ENCODE measurements around the gene RDH8.

RDH8 gene

DNA sequence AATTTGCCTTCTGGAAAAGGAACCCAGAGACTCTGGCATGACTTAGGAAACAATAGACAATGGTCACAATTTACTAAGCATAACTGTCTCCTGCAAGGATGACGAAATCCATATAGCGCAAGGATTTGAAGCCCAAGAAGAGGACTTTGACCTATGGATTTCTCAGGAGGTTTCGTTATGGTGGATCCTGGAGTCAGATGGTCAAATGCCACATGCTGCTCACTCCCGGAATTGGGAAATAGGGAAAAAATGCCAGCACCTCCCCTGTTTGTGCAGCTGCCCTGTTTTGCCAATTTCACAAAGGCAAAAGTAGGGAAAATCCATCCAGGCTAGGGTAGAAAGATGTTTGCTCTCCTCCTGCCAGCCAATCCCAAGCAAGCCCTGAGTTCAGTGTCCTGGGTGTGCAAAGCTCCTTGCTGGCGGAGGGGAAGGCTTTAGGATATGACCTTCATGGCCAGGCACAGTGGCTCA lies 23.4 kb downstream of the RDH8 start:
- no peak for DNase-seq (ENCODE audit: low spot score)

DNA sequence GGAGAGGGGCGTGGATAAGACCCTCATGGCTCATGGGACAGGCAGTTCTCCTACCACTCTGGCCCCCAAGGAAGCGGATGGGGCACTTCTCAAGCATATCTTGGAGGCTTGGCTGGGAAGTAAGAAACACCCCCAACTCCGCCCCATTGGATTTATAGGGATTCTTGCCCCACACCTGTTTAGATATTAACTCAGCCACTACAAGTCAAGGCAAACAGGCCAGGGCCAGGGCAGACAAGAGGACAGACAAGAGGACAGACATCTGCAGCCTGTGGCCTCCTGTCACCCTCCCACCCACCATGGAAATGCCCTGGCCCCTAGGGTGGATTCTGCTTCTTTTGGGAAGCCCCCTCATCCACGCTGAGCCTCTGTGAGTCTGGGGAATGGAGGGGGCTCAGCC lies 24.1 kb downstream of the RDH8 start:
- no peak for DNase-seq (ENCODE audit: low spot score)

DNA sequence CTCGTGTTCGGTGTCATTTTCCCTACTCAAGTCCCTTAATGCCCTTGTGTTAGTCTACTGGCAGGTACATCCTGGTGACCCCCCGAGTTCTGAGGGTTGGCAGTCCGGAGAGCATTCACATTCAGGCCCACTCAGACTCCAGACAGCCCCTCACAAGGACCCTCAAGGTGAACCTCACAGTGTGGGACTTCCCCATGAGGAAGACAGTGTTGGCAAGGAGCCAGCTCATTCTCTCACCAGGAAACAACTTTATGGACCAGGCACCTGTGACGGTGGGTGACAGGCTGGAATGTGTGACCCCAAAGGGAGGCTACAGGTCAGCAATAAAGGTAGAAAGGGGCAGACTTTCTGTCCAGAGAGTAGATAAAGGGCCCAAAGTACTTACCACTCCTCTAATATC lies 24.5 kb downstream of the RDH8 start:
- no peak for DNase-seq (ENCODE audit: low spot score)

DNA sequence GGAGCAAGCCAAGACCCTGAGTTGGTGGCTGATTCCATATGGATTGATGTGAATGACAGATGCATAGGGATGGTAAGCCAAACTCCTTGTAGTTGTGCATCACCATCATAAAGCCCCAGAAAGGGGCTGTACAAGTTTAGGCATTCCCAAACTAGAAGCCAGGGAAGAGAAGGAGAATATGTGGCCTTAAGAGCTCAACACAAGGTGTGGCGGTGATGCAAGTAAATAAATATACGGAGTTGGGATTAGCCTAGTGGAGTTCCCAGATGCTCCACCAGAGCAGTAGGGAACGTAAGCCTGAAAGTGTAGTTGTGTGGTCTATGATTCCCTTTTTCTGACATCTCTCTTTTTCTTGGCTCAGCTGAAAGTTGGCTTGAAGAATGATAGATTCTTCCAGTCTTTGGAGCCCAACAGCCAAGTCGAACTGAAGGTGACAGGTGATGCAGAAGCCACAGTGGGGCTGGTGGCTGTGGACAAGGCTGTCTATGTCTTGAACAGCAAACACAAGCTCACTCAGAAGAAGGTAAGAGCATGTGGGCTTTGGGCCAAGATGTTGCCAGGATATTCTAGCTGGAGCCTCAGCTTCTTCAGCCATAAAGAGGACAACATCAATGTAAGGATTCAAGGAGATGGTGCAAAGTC lies 30.1 kb downstream of the RDH8 start:
- no peak for DNase-seq (ENCODE audit: low spot score)

DNA sequence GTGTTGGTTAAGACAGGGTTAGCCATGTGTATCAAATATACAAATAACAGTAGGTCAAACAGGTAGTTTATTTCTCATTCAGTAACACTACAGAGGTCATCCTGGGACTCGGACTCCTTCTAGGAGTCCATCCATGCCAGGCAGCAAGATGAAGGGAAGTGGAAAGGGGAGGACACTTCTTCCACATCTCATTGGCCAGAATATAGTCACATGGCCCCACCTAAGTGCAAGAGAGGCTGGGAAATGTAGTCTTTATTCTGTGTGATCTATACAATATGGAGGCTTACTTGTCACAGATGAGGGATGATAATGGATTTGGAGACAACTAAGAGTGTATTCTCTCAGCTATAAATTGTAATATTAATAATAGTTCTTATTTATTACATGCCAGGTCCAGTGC lies 31.1 kb downstream of the RDH8 start:
- DNase-seq (ENCODE audit: low spot score) = no peak

DNA sequence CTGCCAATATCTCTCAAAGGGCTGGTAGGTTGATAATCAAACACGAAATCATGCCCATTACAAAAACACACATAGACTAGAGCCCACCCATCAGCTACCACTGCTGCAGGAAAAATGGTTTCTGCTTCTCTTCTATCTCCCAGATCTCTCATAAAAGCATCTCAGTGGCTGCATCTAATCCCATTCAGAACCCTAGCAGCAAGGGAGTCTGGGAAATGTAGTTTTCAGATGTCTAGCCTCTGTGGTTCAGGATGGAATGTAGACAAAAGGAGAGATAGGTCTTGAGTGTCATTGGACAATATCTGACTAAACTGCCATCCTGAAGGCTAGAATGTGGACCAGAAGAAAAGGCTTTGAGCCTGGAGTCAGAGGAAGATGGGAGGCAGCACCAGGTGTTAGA lies 32.1 kb downstream of the RDH8 start:
- DNase-seq (ENCODE audit: low spot score) = no peak

DNA sequence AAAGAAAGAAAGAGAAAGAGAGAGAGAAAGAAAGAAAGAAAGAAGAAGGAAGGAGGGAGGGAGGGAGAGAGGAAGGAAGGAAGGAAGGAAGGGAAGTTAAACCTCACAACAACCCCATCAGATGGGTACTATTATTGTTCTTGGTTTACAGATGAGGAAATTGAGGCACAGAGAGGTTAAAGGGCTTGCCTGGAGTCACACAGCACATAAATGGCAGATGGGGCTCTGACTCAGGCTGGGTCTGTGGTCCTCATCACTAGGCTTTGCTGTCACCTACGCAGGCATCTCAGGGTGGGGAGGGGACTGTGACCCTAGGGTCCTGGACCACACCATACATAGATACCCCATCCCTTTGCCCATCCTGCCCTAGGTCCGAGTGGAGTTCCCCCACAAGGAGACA lies 36.3 kb downstream of the RDH8 start:
- DNase-seq (ENCODE audit: low spot score) = no peak

DNA sequence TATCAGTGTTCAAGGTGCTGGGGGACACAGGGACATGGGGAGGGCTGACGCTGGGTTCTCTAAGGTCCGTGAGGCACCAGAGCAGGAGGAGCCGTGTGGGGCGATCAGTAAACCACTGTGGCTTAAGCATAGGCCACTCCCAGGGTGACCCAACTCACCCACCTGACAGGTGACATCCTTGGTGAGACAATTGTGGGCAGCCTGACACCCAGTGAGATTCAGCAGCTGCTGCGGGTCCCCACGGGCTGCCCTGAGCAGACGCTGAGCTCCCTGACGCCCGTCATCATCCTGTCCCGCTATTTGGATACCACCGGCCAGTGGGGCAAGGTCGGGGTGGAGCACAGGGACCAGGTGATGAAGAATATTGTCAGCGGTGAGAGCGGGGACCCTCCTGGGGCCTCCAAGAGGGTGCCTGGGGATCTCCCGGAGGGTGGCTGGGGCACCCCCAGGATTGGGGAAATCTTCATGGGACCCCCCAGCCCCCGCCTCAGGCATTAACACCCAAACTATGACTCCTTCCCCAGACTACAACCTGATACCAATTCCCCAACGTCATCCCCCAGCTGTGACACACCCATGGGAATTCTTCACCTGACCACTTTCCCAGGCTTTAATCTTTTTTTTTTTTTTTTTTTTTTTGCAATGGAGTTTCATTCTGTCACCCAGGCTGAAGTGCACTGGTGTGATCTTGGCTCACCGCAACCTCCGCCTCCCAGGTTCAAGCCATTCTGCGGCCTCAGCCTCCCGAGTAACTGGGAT lies 39.5 kb downstream of the RDH8 start:
- no peak for DNase-seq (ENCODE audit: low spot score)

DNA sequence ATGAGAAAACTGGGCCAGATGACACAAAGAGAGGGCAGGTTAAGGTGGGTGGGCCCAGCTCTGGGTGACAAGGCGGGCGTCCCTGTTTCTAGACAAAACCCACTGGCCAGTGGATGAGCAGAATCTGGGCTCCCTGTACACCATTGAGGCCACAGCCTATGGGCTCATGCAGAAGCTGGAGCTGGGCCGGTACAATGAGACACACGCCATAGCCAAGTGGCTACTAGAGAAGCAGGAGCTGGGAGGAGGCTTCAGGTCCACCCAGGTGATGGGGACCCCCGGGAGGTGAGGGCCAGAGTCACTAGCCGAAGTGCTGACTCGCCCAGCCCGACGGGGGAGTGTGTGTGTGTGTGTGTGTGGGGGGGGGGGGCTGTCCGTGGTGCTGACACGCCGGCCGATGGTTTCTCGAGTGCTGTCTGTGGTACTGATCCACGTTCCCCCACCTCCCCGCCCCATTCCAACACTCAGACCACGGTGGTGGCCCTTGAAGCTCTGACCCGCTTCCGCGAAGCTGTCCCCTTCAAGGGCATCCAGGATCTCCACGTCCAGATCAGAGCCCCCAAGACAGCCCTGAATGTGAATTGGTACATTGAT lies 48.5 kb downstream of the RDH8 start:
- DNase-seq (ENCODE audit: low spot score) = no peak

DNA sequence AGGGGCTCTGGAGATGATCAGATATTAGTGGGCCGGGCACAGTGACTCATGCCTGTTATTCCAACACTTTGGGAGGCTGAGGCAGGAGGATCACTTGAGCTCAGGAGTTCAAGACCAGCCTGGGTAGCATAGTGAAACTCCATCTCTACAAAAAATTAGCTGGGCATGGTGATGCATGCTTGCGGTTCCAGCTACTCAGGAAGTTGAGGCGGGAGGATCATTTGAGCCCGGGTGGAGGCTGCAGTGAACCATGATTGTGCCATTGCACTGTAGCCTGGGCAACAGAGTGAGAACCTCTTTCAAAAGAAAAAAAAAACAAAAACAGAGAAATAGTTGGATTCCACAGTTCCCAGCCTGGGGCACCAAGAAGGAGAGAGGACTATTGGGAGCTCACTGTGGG lies 54.9 kb downstream of the RDH8 start:
- DNase-seq (ENCODE audit: low spot score) = no peak

DNA sequence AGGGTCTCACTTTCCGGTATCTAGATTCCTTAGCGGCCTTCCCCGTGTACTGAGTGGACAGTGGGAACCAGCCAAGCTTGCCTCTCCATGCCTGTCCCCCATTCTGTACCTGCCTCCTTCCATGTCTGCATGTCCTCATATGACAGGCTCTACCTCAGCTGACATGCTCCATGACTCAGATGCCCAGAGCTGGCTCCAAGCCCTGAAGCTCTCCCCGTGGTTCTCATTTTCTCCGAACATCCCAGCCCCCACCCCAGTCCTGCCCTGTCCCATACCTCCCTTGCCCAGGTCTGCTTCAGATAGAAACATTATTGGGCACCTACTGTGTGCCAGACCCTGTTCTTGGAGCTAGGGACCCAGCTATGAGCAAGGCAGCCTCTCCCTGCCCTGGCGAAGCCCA lies 55.8 kb downstream of the RDH8 start:
- no peak for DNase-seq (ENCODE audit: low spot score)

DNA sequence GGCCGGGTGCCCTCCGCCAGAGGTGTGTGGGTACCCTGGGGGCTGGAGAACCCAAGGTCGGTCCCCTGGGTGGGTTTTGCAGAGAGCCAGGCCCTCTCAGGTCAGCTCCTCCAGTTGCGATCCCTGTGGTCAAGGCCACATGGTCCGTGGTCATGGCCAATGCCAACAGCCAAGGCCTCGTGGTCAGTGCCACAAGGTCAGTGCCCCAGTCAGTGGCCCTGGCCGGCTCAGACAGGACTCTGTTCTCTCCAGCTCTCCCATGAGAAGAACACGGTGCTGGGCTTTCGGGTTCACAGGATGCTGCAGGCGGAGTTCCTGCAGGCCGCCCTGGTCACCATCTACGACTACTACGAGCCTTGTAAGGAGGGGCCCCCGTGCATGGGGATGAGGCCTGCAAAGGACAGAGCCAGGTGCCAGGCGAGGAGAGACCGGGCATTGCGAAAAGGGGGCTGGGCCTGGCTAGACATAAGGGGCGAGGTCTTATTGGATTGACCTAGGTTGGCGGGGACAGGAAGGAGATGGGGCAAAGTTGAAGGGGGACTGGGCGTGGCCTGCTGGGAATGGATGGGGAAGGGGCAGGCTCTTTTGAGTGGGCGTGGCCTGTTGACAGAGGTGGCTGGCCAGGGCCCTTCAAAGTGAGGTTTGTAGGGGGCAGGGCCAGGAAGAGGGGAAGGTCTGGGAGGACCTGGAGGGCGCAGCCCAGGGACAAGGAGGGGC lies 57.6 kb downstream of the RDH8 start:
- no peak for DNase-seq (ENCODE audit: low spot score)
